NCI-H82 (cell line): Measurements from ENCODE around the gene TMSB4X.
"Not testable (repeated sequence)": the region's sequence is repeated elsewhere in the genome, so short reads cannot be mapped to it uniquely, and the experiment has no call there.

Experiments used
- DNase-seq: peaks from one replicate; lab custom pipeline; 2025; lab: John Stamatoyannopoulos, UW

TMSB4X gene

GRCh38 chrX:12997906-12998687, 23.2 kb downstream of the TMSB4X start:
- no peak for DNase-seq

GRCh38 chrX:12999422-12999821, 24.5 kb downstream of the TMSB4X start:
- no peak for DNase-seq

DNA sequence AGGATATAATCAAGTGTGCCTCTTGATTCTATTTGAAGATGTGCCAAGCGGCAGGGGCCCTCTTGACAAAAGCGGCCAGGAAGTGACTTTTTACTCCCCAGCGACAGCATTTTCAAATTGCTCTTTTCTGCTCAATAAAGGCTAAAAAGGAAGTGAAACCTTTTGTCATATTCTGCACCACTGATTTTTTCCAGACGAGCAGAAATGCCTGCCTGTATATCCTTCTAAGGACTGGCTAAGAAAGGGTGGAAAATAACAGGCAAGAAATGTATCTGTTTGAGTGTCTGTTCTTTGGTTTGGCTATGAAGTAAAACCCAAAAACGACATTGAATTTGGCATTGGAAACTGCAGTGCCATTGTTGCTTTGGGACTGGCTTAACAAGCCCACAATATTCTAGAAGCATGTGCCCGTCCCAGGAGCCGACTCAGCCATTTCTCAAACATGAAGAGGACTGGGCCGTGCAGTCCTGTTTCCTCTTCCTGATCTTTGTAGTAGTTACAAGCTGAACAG, 25.4 kb downstream of the TMSB4X start:
- DNase-seq, result no peak

DNA sequence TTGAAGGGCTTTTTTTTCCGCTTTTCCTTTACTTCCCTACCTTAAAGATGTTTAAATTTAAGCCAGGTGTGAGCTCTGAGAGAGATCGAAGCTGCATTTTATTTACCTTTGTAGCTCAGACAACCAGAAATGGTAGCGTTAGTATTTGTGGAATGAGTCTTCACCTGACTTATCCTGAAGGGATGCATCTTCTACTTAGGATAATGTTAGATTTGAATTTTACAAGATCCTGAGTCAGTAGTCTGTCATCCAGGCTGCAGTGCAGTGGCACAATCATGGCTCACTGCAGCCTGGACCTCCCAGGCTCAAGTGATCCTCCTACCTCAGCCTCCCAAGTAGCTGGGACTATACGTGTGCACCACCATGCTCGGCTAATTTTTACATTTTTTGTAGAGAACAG, 26.2 kb downstream of the TMSB4X start:
- no peak for DNase-seq

- DNase-seq, result no peak
Measured at GRCh38 chrX:13001961-13002671, 27.2 kb downstream of the TMSB4X start.

DNA sequence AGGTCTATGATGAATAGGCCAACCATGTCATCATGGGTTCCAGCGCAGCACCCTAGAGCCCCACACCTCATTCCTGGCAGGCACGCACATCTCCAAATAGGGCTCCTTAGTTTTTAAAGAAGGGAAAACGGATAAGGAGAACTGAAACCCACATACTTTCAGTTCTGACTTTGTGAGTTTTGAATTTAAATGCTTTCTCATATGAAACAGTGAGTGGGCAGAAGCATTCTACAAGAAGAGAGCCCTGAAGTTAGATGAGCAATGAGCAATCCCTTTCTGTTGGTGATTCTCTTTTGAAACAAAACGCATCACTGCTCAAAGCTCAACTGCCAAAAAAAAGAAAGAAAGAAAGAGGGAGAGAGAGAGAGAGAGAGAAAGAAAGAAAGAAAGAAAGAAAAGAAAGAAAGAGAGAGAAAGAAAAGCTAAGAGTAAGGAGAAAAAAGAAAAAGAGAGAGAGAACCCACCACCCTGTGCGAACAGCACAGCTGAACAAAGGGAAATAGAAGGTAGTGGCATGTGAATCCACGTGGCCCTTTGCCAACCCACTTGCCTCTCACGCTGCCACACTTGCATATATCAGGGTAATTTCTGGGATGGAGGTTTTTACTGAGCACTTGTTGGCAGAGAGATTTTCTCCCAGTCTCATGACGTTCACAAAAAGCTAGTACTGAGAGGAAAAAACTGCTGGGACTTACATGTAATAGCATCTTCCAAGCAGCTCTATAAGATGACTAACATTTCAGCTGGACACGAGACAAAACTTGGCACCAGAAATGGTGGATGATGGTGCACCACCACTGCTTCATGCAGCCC, 31.0 kb downstream of the TMSB4X start:
- DNase-seq, result no peak

GRCh38 chrX:13007519-13008188, 32.7 kb downstream of the TMSB4X start:
- DNase-seq, result no peak

DNA sequence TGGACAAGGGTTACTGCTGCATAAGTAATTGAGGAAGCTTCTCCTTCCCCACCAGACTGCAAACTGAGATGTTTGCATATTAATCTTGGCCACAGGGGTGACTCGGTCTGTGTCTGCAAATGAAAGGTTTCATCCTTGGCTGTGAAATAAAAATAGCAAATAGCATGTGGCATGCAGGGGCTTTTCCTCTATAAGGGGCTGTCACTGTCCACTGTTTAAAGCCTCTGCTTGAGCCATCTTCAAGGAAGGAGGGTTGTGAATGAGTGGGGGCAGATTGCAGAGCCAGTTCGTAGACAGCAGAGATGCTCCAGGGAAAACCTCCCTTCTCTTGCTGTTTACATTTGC, 33.3 kb downstream of the TMSB4X start:
- no peak for DNase-seq

GRCh38 chrX:13008851-13009250, 33.9 kb downstream of the TMSB4X start:
- no peak for DNase-seq

- no peak for DNase-seq
Measured at GRCh38 chrX:13009273-13009672, 34.4 kb downstream of the TMSB4X start.

- no peak for DNase-seq
Measured at GRCh38 chrX:13009844-13010243, 34.9 kb downstream of the TMSB4X start.

GRCh38 chrX:13010546-13010945, 35.6 kb downstream of the TMSB4X start:
- DNase-seq, result no peak

- DNase-seq, result peak; percentile 60
Measured at GRCh38 chrX:13013363-13014110, 38.6 kb downstream of the TMSB4X start.

GRCh38 chrX:13014111-13015096, 39.5 kb downstream of the TMSB4X start:
- DNase-seq, result peak; percentile 60

DNA sequence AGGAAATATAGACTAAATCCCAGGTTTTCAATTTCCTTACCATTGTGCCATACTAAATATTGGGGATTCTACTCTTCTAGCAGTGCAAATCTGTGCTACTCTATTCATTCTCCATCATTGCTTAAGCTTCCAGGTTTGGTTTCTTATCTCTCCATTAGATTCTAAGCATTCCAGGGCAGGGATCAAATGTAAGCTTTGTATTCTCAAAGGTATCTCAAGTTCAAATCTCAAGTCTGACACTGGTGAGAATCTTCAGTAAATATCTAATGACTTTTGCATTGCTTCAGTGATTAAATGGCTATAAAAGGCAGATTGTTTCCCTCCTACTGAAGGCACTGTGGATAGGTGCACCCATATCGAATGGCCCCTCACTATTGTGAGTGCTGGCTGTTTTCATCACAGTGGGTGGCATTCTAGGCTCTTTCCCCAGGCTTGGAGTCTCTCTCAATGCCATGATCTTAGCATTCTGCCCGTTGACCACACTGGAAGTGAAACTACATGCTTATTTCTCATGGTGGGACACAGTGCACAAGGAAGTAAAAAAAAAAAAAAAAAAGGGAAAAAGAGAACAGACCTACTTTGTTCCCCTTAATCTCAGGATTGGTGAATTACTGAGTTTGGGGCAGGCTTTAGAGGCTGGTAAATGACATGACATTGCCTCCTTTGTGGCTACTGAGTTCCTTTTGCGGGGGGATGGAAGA, 40.8 kb downstream of the TMSB4X start:
- no peak for DNase-seq

DNA sequence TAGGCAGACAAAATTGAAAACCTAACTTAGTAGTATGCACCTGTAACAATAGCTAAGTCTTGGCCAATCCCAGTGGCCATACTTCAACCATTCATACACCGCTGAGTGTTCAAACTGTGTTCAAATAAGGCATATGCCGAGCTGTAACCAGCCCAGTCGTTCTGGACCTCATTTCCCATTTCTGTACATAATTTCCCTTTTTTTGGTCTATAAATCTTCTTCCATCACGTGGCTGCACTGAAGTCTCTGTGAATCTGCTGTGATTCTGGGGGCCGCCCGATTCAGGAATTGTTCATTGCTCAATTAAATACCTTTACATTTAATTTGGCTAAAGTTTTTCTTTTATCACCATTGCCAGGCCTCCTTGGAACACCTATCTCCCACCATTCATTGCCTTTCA, 41.8 kb downstream of the TMSB4X start:
- not testable (repeated sequence) for DNase-seq

- no peak for DNase-seq
Measured at GRCh38 chrX:13022926-13023325, 48.0 kb downstream of the TMSB4X start.

- DNase-seq, result no peak
Measured at GRCh38 chrX:13023567-13023966, 48.7 kb downstream of the TMSB4X start.

- no peak for DNase-seq
Measured at GRCh38 chrX:13023979-13024378, 49.1 kb downstream of the TMSB4X start.
